HepG2 (cell line): Measurements from ENCODE around the gene TTC39C. TPM values are rescaled to one million over a fixed set of nuclear protein-coding genes. Genes with fewer than 3 reads are reported as not detected.

ENCODE experiments used
- ATAC-seq: fragments of 200-7000 bp; cut with Tn5 transposase; 3 replicates; pipeline ENCODE4 v1.9.1; 2020; ENCODE audit warnings: mild to moderate bottlenecking, moderate library complexity
- BruUV-seq: library from RNA; stranded (reverse); fragments of 400-500 nt; replicated peaks from 2 replicates; lab custom pipeline; 2021; lab: Mats Ljungman, UMichigan
- CTCF ChIA-PET: fragments of 300-600 bp; formaldehyde crosslinking; extraction: SDS; loops from one replicate; lab custom pipeline; 2021; ENCODE audit warnings: low total read pairs, inconsistent platforms, low intra/inter-chr PET ratio; lab: Yijun Ruan, JAX
- POLR2A ChIA-PET: fragments of 350-600 bp; sonication (Branson Sonifier 250); formaldehyde crosslinking; loops from one replicate; lab custom pipeline; 2020; ENCODE audit warnings: antibody characterized with exemption, inconsistent platforms; lab: Yijun Ruan, JAX
- DNase-seq: peaks from one replicate; pipeline ENCODE4 v3.0.0-alpha.2; 2015; ENCODE audit warnings: low spot score
- FAIRE-seq: peaks from 3 replicates; lab custom pipeline; 2011; peaks lifted over from hg19 to GRCh38; lab: Jason Lieb, UNC
- H2AFZ ChIP-seq: one replicate; pipeline ENCODE4 v1.6.1; 2011; ENCODE audit warnings: low read length, inconsistent platforms
- H3K27ac ChIP-seq: fragments of 300-600 bp; 3 replicates; pipeline ENCODE4 v1.8.0; 2011; ENCODE audit warnings: mixed run types, mild to moderate bottlenecking, mixed read lengths, low read length, inconsistent platforms; ENCODE audit not compliant: insufficient read depth; ENCODE audit errors: extremely low read length
- H3K27me3 ChIP-seq, 2 experiments: fragments of 200-600 bp in 1 of 2; 2 replicates in 1 of 2; 3 replicates in 1 of 2; pipeline versions ENCODE4 v1.6.0 to v1.8.0; 2011; ENCODE audit warnings: low read length in 2 of 2, mild to moderate bottlenecking in 2 of 2, moderate library complexity in 2 of 2, inconsistent platforms in 1 of 2; ENCODE audit not compliant: insufficient read depth in 2 of 2, control insufficient read depth in 1 of 2
- H3K36me3 ChIP-seq, 2 experiments: fragments of 200-600 bp in 1 of 2; replicated peaks in 1 of 2; 2 replicates in 1 of 2; 3 replicates in 1 of 2; pipeline versions ENCODE4 v1.5.1 to v1.8.0; 2011; ENCODE audit warnings: low read length in 2 of 2, inconsistent platforms in 1 of 2; ENCODE audit not compliant: insufficient read depth in 2 of 2, control insufficient read depth in 1 of 2
- H3K4me1 ChIP-seq: 2 replicates; pipeline ENCODE4 v1.5.1; 2012; ENCODE audit warnings: low read length, inconsistent platforms; ENCODE audit not compliant: insufficient read depth
- H3K4me2 ChIP-seq: 2 replicates; pipeline ENCODE4 v1.6.0; 2011; ENCODE audit warnings: low read depth, low read length, inconsistent platforms
- H3K4me3 ChIP-seq, 3 experiments: fragments of 200-600 bp in 1 of 3; sonication (generic), shearing (Covaris generic) in 1 of 3; replicated peaks in 1 of 3; 2 replicates each; pipeline ENCODE4 v1.5.1; 2011 to 2016; ENCODE audit warnings: low read length in 3 of 3, inconsistent platforms in 2 of 3, low read depth in 2 of 3, mild to moderate bottlenecking in 2 of 3, control low read depth in 1 of 3, mixed read lengths in 1 of 3; ENCODE audit not compliant: insufficient read depth in 1 of 3
- H3K79me2 ChIP-seq: one replicate; pipeline ENCODE4 v1.6.1; 2011; ENCODE audit warnings: low read length, inconsistent platforms; ENCODE audit not compliant: insufficient read depth
- H3K9ac ChIP-seq: 2 replicates; pipeline ENCODE4 v1.6.0; 2011; ENCODE audit warnings: mild to moderate bottlenecking, low read depth, low read length, inconsistent platforms; ENCODE audit not compliant: insufficient read depth
- H3K9me3 ChIP-seq: 2 replicates; pipeline ENCODE4 v1.5.1; 2012; ENCODE audit warnings: mild to moderate bottlenecking, low read length
- H4K20me1 ChIP-seq: 2 replicates; pipeline ENCODE4 v1.6.0; 2011; ENCODE audit warnings: inconsistent platforms, mild to moderate bottlenecking, low read length, moderate library complexity; ENCODE audit not compliant: insufficient read depth
- ATAD3A ChIP-seq: sonication (generic); formaldehyde crosslinking; IDR thresholded peaks from 2 replicates; pipeline ENCODE4 v1.4.0; 2020; ENCODE audit warnings: missing genetic modification reagents
- ATM ChIP-seq: fragments of 450-650 bp; IDR thresholded peaks from 2 replicates; pipeline ENCODE4 v1.7.1; 2017; ENCODE audit warnings: mild to moderate bottlenecking, borderline replicate concordance
- FOSL2 ChIP-seq: sonication (generic); formaldehyde crosslinking; IDR thresholded peaks from 2 replicates; pipeline ENCODE4 v1.4.0; 2020; ENCODE audit warnings: missing genetic modification reagents
- IRX3 ChIP-seq: sonication (generic); formaldehyde crosslinking; IDR thresholded peaks from 2 replicates; pipeline ENCODE4 v1.8.1; 2023; ENCODE audit warnings: mild to moderate bottlenecking, low read depth, missing genetic modification reagents, borderline replicate concordance
- ISX ChIP-seq: sonication (generic); formaldehyde crosslinking; conservative IDR thresholded peaks from 2 replicates; pipeline ENCODE4 v1.5.0; 2020; ENCODE audit warnings: missing genetic modification reagents
- MEIS1 ChIP-seq: sonication (generic); formaldehyde crosslinking; IDR thresholded peaks from 2 replicates; pipeline ENCODE4 v1.9.0; 2021; ENCODE audit warnings: mild to moderate bottlenecking, missing genetic modification reagents, moderate library complexity, borderline replicate concordance
- NFYC ChIP-seq: IDR thresholded peaks from 2 replicates; pipeline ENCODE4 v1.6.1; 2016; ENCODE audit warnings: missing genetic modification reagents, missing compliant biosample characterization
- PRMT3 ChIP-seq: sonication (generic); formaldehyde crosslinking; IDR thresholded peaks from 2 replicates; pipeline ENCODE4 v1.8.1; 2022; ENCODE audit warnings: low read depth, mild to moderate bottlenecking, moderate library complexity, missing genetic modification reagents, borderline replicate concordance
- ZNF20 ChIP-seq: sonication (generic); formaldehyde crosslinking; IDR thresholded peaks from 2 replicates; pipeline ENCODE4 v1.4.0; 2020; ENCODE audit warnings: mild to moderate bottlenecking, moderate library complexity, missing genetic modification reagents
- ZNF251 ChIP-seq: sonication (generic); formaldehyde crosslinking; IDR thresholded peaks from 2 replicates; pipeline ENCODE4 v1.9.0; 2021; ENCODE audit warnings: mild to moderate bottlenecking, missing genetic modification reagents
- ZNF263 ChIP-seq: sonication (generic); formaldehyde crosslinking; IDR thresholded peaks from 2 replicates; pipeline ENCODE4 v1.4.0; 2020; ENCODE audit warnings: missing genetic modification reagents
- ZNF530 ChIP-seq: sonication (generic); formaldehyde crosslinking; IDR thresholded peaks from 2 replicates; pipeline ENCODE4 v1.5.0; 2020; ENCODE audit warnings: low read depth, mild to moderate bottlenecking, missing genetic modification reagents
- ZNF547 ChIP-seq: sonication (generic); formaldehyde crosslinking; IDR thresholded peaks from 2 replicates; pipeline ENCODE4 v1.5.1; 2020; ENCODE audit warnings: mild to moderate bottlenecking, missing genetic modification reagents
- ZNF678 ChIP-seq: sonication (generic); formaldehyde crosslinking; IDR thresholded peaks from 2 replicates; pipeline ENCODE4 v1.4.0; 2020; ENCODE audit warnings: mild to moderate bottlenecking, missing genetic modification reagents
- WGBS: methylation state at CpG from one replicate; pipeline ENCODE4 v1.1.6; 2017; ENCODE audit warnings: low lambda C conversion rate; 5-methylcytosine and 5-hydroxymethylcytosine counted together
- in situ Hi-C: cut with HindIII; loops from 2 replicates; pipeline ENCODE4 v1.10.0; 2017; ENCODE audit warnings: low pct_unique_long_range_greater_than_20kb; ENCODE audit not compliant: extremely low pct_ligation_motif_present
- intact Hi-C: fragments of 100-400 bp; cut with micrococcal nuclease; formaldehyde crosslinking; loops from one replicate; pipeline ENCODE4 v1.10.0; 2022; ENCODE audit not compliant: unreplicated experiment
- polyA plus RNA-seq, 8 experiments: library from polyadenylated mRNA; depleted of rRNA in 3 of 8; stranded (reverse) in 7 of 8; unstranded in 1 of 8; fragments of >200 nt; fragmentation: Illumina TruSeq in 4 of 8; extraction: Trizol in 4 of 8; gene quantifications; 2 replicates each; pipeline versions ENCODE4 v1.2.1 to v1.2.3, GENCODE V29; 2011 to 2016; ENCODE audit warnings: low read depth in 4 of 8, missing spikeins in 1 of 8, mixed read lengths in 1 of 8; ENCODE audit not compliant: insufficient read depth in 1 of 8
- total RNA-seq, 5 experiments: library from RNA; depleted of rRNA; stranded (reverse); fragments of >200 nt; fragmentation: Illumina TruSeq; extraction: Trizol; gene quantifications; 2 replicates each; pipeline ENCODE4 v1.2.3, GENCODE V29; 2016; ENCODE audit warnings: low read depth in 1 of 5
- TF ChIP-seq, protein P1 (sequence below): IDR thresholded peaks from 2 replicates; pipeline ENCODE4 v1.6.1; 2018; ENCODE audit warnings: missing genetic modification reagents
- TF ChIP-seq, protein P2 (sequence below): IDR thresholded peaks from 2 replicates; pipeline ENCODE4 v1.4.0; 2020; ENCODE audit warnings: mild to moderate bottlenecking, missing genetic modification reagents

TTC39C gene
- total and polyA plus RNA-seq, 2 of the 13 experiments (the other 11 are each of a cell fraction or from before 2014, with no cell fraction given): 19.1 to 25.9 TPM

DNA sequence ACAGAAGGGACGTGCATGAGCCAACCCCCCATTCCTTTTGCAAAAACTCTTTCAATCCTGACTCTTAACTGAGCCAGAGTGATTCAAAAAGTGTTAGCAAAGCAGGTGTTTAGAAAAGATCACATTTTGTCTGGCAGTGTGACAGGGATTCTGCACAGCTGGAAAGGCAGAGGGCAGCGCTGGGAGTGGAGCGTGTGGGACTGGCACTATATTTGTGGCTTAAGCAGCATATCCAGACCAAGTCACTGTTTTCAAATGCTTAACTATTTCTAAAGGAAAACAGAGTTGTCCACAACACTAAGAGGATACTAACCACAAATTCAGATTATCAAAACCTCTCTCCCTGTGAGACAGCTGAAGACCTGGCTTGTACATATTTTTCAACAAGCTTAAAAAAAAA lies 143.3 kb downstream of the TTC39C start:
- Histone ChIP-seq H3K27me3 (0 out of 5 replicates have a peak, but pooled peaks cover 0 to 5% of the 10 kb centered on the region in 2 experiments), H3K4me1 (no peaks in the 10 kb centered on the region), H3K9me3 (no peaks in the 10 kb centered on the region), H4K20me1 (no peaks in the 10 kb centered on the region), H3K9ac (no peak overlapping the region), H3K27ac (no peak overlapping the region), H3K36me3 (no peaks in the 10 kb centered on the region), H2AFZ (no peak overlapping the region), H3K79me2 (no peaks in the 10 kb centered on the region), H3K4me3 (no peak overlapping the region), H3K4me2 (no peak overlapping the region)
- no TSS peak for BruUV-seq
- DNase-seq (no peak), FAIRE-seq (no peak), ATAC-seq (no peak)
- WGBS: 57% methylated on average over 3 of the region's 3 CpGs
- ChIA-PET POLR2A (no interaction called here), CTCF (no interaction called here)
- intact Hi-C loops: no loop called here
- in situ Hi-C loops: no loop called here
- TF ChIP-seq ZNF547 (CRISPR knock-in tag) (no peak), ZNF678 (CRISPR knock-in tag) (no peak), ZNF20 (CRISPR knock-in tag) (no peak), ATM (no peak), MEIS1 (CRISPR knock-in tag) (no peak), ZNF263 (CRISPR knock-in tag) (no peak), ZNF251 (CRISPR knock-in tag) (no peak), IRX3 (CRISPR knock-in tag) (no peak), FOSL2 (no peak), PRMT3 (CRISPR knock-in tag) (no peak), ATAD3A (CRISPR knock-in tag) (no peak), ZNF530 (CRISPR knock-in tag) (no peak), NFYC (CRISPR knock-in tag) (no peak), ISX (CRISPR knock-in tag) (no peak)
- TF ChIP-seq, protein P1, sequence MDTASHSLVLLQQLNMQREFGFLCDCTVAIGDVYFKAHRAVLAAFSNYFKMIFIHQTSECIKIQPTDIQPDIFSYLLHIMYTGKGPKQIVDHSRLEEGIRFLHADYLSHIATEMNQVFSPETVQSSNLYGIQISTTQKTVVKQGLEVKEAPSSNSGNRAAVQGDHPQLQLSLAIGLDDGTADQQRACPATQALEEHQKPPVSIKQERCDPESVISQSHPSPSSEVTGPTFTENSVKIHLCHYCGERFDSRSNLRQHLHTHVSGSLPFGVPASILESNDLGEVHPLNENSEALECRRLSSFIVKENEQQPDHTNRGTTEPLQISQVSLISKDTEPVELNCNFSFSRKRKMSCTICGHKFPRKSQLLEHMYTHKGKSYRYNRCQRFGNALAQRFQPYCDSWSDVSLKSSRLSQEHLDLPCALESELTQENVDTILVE (CRISPR knock-in tag): no peak
- TF ChIP-seq, protein P2, sequence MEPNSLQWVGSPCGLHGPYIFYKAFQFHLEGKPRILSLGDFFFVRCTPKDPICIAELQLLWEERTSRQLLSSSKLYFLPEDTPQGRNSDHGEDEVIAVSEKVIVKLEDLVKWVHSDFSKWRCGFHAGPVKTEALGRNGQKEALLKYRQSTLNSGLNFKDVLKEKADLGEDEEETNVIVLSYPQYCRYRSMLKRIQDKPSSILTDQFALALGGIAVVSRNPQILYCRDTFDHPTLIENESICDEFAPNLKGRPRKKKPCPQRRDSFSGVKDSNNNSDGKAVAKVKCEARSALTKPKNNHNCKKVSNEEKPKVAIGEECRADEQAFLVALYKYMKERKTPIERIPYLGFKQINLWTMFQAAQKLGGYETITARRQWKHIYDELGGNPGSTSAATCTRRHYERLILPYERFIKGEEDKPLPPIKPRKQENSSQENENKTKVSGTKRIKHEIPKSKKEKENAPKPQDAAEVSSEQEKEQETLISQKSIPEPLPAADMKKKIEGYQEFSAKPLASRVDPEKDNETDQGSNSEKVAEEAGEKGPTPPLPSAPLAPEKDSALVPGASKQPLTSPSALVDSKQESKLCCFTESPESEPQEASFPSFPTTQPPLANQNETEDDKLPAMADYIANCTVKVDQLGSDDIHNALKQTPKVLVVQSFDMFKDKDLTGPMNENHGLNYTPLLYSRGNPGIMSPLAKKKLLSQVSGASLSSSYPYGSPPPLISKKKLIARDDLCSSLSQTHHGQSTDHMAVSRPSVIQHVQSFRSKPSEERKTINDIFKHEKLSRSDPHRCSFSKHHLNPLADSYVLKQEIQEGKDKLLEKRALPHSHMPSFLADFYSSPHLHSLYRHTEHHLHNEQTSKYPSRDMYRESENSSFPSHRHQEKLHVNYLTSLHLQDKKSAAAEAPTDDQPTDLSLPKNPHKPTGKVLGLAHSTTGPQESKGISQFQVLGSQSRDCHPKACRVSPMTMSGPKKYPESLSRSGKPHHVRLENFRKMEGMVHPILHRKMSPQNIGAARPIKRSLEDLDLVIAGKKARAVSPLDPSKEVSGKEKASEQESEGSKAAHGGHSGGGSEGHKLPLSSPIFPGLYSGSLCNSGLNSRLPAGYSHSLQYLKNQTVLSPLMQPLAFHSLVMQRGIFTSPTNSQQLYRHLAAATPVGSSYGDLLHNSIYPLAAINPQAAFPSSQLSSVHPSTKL (CRISPR knock-in tag): no peak
